WTC11 (cell line): ENCODE data around the gene TMEM218.

Experiments used
- CREM ChIP-seq: sonication (generic); formaldehyde crosslinking; IDR thresholded peaks from 2 replicates; pipeline ENCODE4 v1.8.1; 2022; ENCODE audit warnings: mild to moderate bottlenecking, missing genetic modification reagents, moderate library complexity
- IRF2 ChIP-seq: sonication (generic); formaldehyde crosslinking; IDR thresholded peaks from 2 replicates; pipeline ENCODE4 v1.8.0; 2022; ENCODE audit warnings: low read depth, missing genetic modification reagents, borderline replicate concordance
- SOX15 ChIP-seq: fragments of 250-450 bp; sonication (Bioruptor Pico); IDR thresholded peaks from 2 replicates; pipeline ENCODE4 v1.9.0; 2021; ENCODE audit warnings: mild to moderate bottlenecking
- TF ChIP-seq, protein P1 (sequence below): fragments of 200-600 bp; IDR thresholded peaks from 2 replicates; pipeline ENCODE4 v1.8.0; 2022; ENCODE audit warnings: antibody characterized with exemption
- TF ChIP-seq, protein P2 (sequence below): sonication (generic); formaldehyde crosslinking; IDR thresholded peaks from 2 replicates; pipeline ENCODE4 v1.8.1; 2023; ENCODE audit warnings: mild to moderate bottlenecking, missing genetic modification reagents
- TF ChIP-seq, protein P3 (sequence below): sonication (generic); formaldehyde crosslinking; IDR thresholded peaks from 2 replicates; pipeline ENCODE4 v1.8.1; 2022; ENCODE audit warnings: mild to moderate bottlenecking, moderate library complexity, missing genetic modification reagents
- TF ChIP-seq, protein P4 (sequence below): sonication (generic); formaldehyde crosslinking; IDR thresholded peaks from 2 replicates; pipeline ENCODE4 v1.8.0; 2022; ENCODE audit warnings: mild to moderate bottlenecking, missing genetic modification reagents
- TF ChIP-seq, protein P5 (sequence below): sonication (generic); formaldehyde crosslinking; conservative IDR thresholded peaks from 2 replicates; pipeline ENCODE4 v1.8.1; 2022; ENCODE audit warnings: mild to moderate bottlenecking, missing genetic modification reagents

DNA sequence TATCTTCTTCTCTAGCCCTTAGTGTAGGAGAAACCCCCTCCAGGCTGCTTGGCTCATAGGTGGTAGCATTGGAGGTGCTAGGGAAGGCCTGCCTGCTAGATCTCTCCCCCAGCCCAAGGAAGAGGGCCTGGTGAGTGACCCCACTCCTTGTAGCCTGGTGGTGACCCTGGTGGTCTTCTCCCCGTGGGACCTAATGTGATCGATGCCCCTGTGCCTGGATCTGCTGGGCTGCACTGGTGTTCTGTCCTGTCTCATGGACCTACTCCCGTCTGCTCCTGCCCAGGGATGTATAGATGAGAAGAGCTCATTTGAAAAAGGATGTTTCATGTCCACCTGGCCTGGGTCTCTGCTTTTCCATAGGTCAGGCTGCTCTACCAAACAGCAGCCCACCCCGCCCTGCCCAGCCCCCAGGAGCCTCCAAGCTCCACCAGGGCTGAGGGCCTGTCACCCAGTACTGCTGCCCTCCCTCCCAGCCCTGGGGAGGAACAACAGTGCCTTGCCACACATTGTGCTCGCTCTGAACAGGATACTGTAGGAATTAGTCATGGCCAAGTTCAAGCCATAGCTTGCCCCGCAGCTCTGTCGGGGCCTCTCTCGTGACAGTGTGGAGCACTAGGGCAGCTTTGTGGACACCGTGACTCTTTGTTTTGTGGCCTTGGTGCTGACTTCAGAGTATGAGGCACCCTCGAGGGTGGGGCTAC lies 28.7 kb downstream of the TMEM218 start:
- TF ChIP-seq, protein P1, sequence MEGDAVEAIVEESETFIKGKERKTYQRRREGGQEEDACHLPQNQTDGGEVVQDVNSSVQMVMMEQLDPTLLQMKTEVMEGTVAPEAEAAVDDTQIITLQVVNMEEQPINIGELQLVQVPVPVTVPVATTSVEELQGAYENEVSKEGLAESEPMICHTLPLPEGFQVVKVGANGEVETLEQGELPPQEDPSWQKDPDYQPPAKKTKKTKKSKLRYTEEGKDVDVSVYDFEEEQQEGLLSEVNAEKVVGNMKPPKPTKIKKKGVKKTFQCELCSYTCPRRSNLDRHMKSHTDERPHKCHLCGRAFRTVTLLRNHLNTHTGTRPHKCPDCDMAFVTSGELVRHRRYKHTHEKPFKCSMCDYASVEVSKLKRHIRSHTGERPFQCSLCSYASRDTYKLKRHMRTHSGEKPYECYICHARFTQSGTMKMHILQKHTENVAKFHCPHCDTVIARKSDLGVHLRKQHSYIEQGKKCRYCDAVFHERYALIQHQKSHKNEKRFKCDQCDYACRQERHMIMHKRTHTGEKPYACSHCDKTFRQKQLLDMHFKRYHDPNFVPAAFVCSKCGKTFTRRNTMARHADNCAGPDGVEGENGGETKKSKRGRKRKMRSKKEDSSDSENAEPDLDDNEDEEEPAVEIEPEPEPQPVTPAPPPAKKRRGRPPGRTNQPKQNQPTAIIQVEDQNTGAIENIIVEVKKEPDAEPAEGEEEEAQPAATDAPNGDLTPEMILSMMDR, result no peak
- TF ChIP-seq, protein P2, sequence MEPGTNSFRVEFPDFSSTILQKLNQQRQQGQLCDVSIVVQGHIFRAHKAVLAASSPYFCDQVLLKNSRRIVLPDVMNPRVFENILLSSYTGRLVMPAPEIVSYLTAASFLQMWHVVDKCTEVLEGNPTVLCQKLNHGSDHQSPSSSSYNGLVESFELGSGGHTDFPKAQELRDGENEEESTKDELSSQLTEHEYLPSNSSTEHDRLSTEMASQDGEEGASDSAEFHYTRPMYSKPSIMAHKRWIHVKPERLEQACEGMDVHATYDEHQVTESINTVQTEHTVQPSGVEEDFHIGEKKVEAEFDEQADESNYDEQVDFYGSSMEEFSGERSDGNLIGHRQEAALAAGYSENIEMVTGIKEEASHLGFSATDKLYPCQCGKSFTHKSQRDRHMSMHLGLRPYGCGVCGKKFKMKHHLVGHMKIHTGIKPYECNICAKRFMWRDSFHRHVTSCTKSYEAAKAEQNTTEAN (CRISPR knock-in tag), result no peak
- TF ChIP-seq, protein P3, sequence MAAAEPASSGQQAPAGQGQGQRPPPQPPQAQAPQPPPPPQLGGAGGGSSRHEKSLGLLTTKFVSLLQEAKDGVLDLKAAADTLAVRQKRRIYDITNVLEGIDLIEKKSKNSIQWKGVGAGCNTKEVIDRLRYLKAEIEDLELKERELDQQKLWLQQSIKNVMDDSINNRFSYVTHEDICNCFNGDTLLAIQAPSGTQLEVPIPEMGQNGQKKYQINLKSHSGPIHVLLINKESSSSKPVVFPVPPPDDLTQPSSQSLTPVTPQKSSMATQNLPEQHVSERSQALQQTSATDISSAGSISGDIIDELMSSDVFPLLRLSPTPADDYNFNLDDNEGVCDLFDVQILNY (CRISPR knock-in tag), result no peak
- TF ChIP-seq SOX15 (CRISPR knock-in tag) (no peak), CREM (CRISPR knock-in tag) (no peak), IRF2 (CRISPR knock-in tag) (no peak)
- TF ChIP-seq, protein P4, sequence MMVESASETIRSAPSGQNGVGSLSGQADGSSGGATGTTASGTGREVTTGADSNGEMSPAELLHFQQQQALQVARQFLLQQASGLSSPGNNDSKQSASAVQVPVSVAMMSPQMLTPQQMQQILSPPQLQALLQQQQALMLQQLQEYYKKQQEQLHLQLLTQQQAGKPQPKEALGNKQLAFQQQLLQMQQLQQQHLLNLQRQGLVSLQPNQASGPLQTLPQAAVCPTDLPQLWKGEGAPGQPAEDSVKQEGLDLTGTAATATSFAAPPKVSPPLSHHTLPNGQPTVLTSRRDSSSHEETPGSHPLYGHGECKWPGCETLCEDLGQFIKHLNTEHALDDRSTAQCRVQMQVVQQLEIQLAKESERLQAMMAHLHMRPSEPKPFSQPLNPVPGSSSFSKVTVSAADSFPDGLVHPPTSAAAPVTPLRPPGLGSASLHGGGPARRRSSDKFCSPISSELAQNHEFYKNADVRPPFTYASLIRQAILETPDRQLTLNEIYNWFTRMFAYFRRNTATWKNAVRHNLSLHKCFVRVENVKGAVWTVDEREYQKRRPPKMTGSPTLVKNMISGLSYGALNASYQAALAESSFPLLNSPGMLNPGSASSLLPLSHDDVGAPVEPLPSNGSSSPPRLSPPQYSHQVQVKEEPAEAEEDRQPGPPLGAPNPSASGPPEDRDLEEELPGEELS (CRISPR knock-in tag), result no peak
- TF ChIP-seq, protein P5, sequence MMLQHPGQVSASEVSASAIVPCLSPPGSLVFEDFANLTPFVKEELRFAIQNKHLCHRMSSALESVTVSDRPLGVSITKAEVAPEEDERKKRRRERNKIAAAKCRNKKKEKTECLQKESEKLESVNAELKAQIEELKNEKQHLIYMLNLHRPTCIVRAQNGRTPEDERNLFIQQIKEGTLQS (CRISPR knock-in tag), result no peak
